ENCODE measurements around the gene PRPH.
"Not testable (repeated sequence)": the region's sequence is repeated elsewhere in the genome, so short reads cannot be mapped to it uniquely, and the experiment has no call there.

DNA sequence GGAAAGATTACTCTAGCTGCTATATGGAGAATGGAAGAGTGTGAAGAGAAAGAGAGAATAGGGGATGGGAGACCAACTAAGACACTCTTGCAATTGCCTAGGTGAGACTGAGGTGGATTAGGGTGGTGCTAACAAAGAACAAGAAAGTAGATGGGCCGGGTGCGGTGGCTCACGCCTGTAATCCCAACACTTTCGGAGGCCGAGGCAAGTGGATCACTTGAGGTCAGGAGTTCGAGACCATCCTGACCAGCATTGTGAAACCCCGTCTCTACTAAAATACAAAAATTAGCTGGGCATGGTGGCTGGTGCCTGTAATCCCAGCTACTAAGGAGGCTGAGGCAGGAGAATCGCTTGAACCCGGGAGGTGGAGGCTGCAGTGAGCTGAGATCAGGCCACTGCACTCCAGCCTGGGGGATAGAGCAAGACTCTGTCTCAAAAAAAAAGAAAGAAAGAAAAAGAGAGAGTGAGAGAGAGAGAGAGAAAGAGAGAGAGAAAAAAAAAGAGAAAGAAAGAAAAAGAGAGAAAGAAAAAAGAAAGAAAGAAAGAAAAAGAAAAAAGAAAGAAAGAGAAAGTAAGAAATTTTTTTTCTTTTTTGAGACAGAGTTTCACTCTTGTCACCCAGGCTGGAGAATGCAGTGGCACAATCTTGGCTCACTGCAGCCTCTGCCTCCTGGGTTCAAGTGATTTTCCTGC, 25.6 kb downstream of the PRPH start:
- TF ChIP-seq, protein P1, sequence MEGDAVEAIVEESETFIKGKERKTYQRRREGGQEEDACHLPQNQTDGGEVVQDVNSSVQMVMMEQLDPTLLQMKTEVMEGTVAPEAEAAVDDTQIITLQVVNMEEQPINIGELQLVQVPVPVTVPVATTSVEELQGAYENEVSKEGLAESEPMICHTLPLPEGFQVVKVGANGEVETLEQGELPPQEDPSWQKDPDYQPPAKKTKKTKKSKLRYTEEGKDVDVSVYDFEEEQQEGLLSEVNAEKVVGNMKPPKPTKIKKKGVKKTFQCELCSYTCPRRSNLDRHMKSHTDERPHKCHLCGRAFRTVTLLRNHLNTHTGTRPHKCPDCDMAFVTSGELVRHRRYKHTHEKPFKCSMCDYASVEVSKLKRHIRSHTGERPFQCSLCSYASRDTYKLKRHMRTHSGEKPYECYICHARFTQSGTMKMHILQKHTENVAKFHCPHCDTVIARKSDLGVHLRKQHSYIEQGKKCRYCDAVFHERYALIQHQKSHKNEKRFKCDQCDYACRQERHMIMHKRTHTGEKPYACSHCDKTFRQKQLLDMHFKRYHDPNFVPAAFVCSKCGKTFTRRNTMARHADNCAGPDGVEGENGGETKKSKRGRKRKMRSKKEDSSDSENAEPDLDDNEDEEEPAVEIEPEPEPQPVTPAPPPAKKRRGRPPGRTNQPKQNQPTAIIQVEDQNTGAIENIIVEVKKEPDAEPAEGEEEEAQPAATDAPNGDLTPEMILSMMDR (IDR thresholded peaks at IDR 0.05), result not testable (repeated sequence)
- TF ChIP-seq, protein P2, sequence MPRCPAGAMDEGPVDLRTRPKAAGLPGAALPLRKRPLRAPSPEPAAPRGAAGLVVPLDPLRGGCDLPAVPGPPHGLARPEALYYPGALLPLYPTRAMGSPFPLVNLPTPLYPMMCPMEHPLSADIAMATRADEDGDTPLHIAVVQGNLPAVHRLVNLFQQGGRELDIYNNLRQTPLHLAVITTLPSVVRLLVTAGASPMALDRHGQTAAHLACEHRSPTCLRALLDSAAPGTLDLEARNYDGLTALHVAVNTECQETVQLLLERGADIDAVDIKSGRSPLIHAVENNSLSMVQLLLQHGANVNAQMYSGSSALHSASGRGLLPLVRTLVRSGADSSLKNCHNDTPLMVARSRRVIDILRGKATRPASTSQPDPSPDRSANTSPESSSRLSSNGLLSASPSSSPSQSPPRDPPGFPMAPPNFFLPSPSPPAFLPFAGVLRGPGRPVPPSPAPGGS (IDR thresholded peaks at IDR 0.05), result not testable (repeated sequence)
- TF ChIP-seq POLR2A (IDR thresholded peaks at IDR 0.05; ENCODE audit: low read length); EP300 (IDR thresholded peaks at IDR 0.05); RAD21 (conservative IDR thresholded peaks at IDR 0.05 in 1 of 2, IDR thresholded peaks at IDR 0.05 in 1 of 2); KDM5A (IDR thresholded peaks at IDR 0.05); MYC (IDR thresholded peaks at IDR 0.05; ENCODE audit: borderline replicate concordance, low read length): not testable (repeated sequence)
- TF ChIP-seq, protein P3, sequence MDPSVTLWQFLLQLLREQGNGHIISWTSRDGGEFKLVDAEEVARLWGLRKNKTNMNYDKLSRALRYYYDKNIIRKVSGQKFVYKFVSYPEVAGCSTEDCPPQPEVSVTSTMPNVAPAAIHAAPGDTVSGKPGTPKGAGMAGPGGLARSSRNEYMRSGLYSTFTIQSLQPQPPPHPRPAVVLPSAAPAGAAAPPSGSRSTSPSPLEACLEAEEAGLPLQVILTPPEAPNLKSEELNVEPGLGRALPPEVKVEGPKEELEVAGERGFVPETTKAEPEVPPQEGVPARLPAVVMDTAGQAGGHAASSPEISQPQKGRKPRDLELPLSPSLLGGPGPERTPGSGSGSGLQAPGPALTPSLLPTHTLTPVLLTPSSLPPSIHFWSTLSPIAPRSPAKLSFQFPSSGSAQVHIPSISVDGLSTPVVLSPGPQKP (IDR thresholded peaks at IDR 0.05; ENCODE audit: low read depth, low read length), result not testable (repeated sequence)

Measured in A549 (cell line).